Omental fat pad (tissue), 4 donors: Measurements from ENCODE around the gene ETV7. TPM values are rescaled to one million over a fixed set of nuclear protein-coding genes. Genes with fewer than 3 reads are reported as not detected.

Experiments
- ATAC-seq: fragments of 150-250 bp; one replicate; pipeline ENCODE4 v1.9.1; 2016; ENCODE audit warnings: mild to moderate bottlenecking, moderate library complexity; ENCODE audit not compliant: low FRiP score
- DNase-seq: peaks from one replicate; pipeline ENCODE4 v3.0.0-alpha.2; 2019; ENCODE audit warnings: low spot score
- CTCF ChIP-seq, 3 donors: fragments of 450-650 bp; IDR thresholded peaks; one replicate each; pipeline ENCODE4 v1.5.1; 2016 to 2017; ENCODE audit warnings: antibody characterized with exemption in 3 of 3, mild to moderate bottlenecking in 3 of 3, moderate library complexity in 2 of 3
- total RNA-seq, 4 donors: library from RNA; depleted of rRNA; stranded (reverse); fragments of >200 nt; gene quantifications; one replicate each; pipeline ENCODE4 v1.1.0, GENCODE V29; 2016

The ETV7 gene
- total RNA-seq, 4 donors from 2014 or later: 0.56 to 5.9 (median 2.8) TPM

- TF ChIP-seq CTCF (IDR thresholded peaks at IDR 0.05): no peak
- no peak for ATAC-seq
- no peak for DNase-seq
These were observed 14.0 kb downstream of the ETV7 start for GRCh38 chr6:36373368-36374019.

- no peak for TF ChIP-seq CTCF (IDR thresholded peaks at IDR 0.05)
- no peak for ATAC-seq
- no peak for DNase-seq
These were observed 15.4 kb downstream of the ETV7 start for GRCh38 chr6:36372088-36372487.

- ATAC-seq: no peak
- DNase-seq: no peak
- TF ChIP-seq CTCF (IDR thresholded peaks at IDR 0.05): no peak
These were observed 16.3 kb downstream of the ETV7 start for GRCh38 chr6:36371211-36371610.

GRCh38 chr6:36370638-36371037, 16.8 kb downstream of the ETV7 start:
- TF ChIP-seq CTCF (IDR thresholded peaks at IDR 0.05): no peak
- no peak for ATAC-seq
- DNase-seq: no peak

GRCh38 chr6:36368921-36369865, 18.3 kb downstream of the ETV7 start:
- DNase-seq (no peak), ATAC-seq (no peak)
- no peak for TF ChIP-seq CTCF (IDR thresholded peaks at IDR 0.05)

GRCh38 chr6:36368421-36368820, 19.0 kb downstream of the ETV7 start:
- ATAC-seq: no peak
- TF ChIP-seq CTCF (IDR thresholded peaks at IDR 0.05): no peak

More at GRCh38 chr6:36368421-36368820, 19.0 kb downstream of the ETV7 start:
- no peak for DNase-seq
